GM12892 (cell line): ENCODE measurements around the gene APC2.
"Not testable (repeated sequence)": the region's sequence is repeated elsewhere in the genome, so short reads cannot be mapped to it uniquely, and the experiment has no call there.

Experiments used
- DNase-seq: peaks from one replicate; pipeline ENCODE4 v3.0.0; 2011; ENCODE audit not compliant: insufficient read length
- FAIRE-seq: peaks from 2 replicates; lab custom pipeline; 2011; peaks lifted over from hg19 to GRCh38; lab: Jason Lieb, UNC
- POLR2A ChIP-seq: IDR thresholded peaks from 2 replicates; pipeline ENCODE4 v1.6.1; 2011; ENCODE audit warnings: low read depth, low read length, control low read depth
- POLR2AphosphoS5 ChIP-seq: IDR thresholded peaks from 2 replicates; pipeline ENCODE4 v1.6.1; 2011; ENCODE audit warnings: low read depth, low read length, control low read depth
- TAF1 ChIP-seq: IDR thresholded peaks from 2 replicates; pipeline ENCODE4 v1.6.1; 2011; ENCODE audit warnings: low read depth, mild to moderate bottlenecking, control low read depth, low read length, borderline replicate concordance

Gene APC2

DNA sequence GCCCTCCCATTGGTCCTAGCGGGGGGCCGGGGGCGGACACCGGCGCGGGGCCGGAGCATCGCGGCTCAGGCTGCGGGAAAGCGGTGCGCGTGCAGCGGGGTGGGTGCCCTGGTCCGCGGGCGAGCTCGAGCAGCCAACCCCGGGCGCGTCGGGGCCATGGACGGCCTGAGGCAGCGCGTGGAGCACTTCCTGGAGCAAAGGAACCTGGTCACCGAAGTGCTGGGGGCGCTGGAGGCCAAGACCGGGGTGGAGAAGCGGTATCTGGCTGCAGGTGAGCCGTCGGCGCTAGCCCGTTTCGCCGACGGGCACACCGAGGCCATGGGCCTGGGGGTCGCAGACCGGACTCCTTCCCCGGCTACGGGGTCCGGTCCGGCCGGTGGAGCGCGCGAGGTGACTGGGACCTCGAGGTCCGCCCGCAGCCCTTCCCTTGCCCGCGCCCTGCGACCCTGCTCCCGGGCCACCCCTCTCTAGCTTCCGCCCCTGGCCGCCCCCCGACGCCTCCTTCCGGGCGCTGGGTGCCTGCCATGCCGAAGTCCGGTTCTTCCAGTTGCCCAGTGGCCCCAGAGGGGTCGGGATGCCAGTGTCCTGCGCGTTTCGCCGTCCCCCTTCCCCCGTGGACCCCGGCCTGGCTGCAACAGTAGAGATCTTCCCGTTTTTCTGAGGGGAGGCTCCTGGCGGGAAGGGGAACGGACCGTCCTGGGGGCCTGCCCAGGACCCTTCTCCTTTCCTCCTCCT is 41.4 kb downstream of the APC2 start, which contains the start of gene REEP6:
REEP6 (plus strand) TSS at position 68 of the 735 bp plus-strand sequence; CDS start at position 157, 89 bp downstream.
- FAIRE-seq, result no peak
- DNase-seq, result no peak
- no peak for TF ChIP-seq POLR2AphosphoS5
- no peak for TF ChIP-seq TAF1
- no peak for TF ChIP-seq POLR2A

GRCh38 chr19:1491849-1492170 is 41.9 kb downstream of the APC2 start:
- TF ChIP-seq POLR2AphosphoS5, result no peak
- TF ChIP-seq TAF1, result no peak
- TF ChIP-seq POLR2A, result no peak
- DNase-seq (no peak), FAIRE-seq (peak; percentile 30)

GRCh38 chr19:1492474-1493006 is 42.6 kb downstream of the APC2 start:
- TF ChIP-seq POLR2A, result no peak
- no peak for TF ChIP-seq TAF1
- no peak for TF ChIP-seq POLR2AphosphoS5
- FAIRE-seq, result no peak
- DNase-seq, result no peak

- no peak for DNase-seq
- no peak for TF ChIP-seq POLR2A
- no peak for TF ChIP-seq POLR2AphosphoS5
- TF ChIP-seq TAF1, result no peak
- FAIRE-seq, result no peak
Measured at GRCh38 chr19:1494115-1494815, 44.3 kb downstream of the APC2 start.

DNA sequence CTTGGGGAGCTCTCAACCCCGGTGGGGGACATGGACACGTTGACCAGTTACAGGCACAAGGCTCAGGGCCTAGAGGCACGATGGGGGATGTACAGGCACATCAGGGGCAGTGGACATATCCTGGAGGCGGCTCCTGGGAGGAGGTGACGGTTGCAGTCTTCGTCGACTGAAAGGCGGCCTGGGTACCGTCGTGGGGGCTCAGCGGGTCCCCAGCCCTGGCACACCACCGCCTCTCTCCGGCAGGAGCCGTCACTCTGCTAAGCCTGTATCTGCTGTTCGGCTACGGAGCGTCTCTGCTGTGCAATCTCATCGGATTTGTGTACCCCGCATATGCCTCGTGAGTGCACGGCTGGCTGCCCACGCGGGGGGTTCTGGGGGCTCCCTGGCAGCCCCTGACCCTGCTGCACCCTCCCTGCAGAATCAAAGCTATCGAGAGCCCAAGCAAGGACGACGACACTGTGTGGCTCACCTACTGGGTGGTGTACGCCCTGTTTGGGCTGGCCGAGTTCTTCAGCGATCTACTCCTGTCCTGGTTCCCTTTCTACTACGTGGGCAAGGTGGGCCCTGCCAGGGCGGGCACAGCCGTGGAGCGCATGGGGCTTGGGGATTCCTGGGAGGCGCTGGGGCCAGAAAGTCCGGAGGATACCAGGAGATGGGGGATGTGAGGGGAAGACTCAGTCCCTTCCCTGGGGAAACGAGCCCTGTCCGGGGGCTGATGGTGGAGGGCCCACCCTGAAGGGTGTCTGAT is 45.3 kb downstream of the APC2 start:
- no peak for FAIRE-seq
- TF ChIP-seq POLR2AphosphoS5, result no peak
- TF ChIP-seq POLR2A, result no peak
- no peak for TF ChIP-seq TAF1
- DNase-seq, result no peak

- FAIRE-seq (no peak), DNase-seq (no peak)
- TF ChIP-seq POLR2AphosphoS5, result no peak
- TF ChIP-seq TAF1, result no peak
- no peak for TF ChIP-seq POLR2A
Measured at GRCh38 chr19:1495799-1496713, 46.1 kb downstream of the APC2 start.

- no peak for DNase-seq
- no peak for FAIRE-seq
- TF ChIP-seq TAF1 (no peak), POLR2AphosphoS5 (no peak), POLR2A (no peak)
Measured at GRCh38 chr19:1496714-1497577, 47.0 kb downstream of the APC2 start.

- TF ChIP-seq TAF1, result no peak
- TF ChIP-seq POLR2AphosphoS5, result no peak
- TF ChIP-seq POLR2A, result no peak
- DNase-seq, result no peak
- FAIRE-seq, result no peak
Measured at GRCh38 chr19:1497578-1498235, 47.8 kb downstream of the APC2 start.

GRCh38 chr19:1499231-1499630 is 49.3 kb downstream of the APC2 start:
- not testable (repeated sequence) for DNase-seq, FAIRE-seq

- FAIRE-seq (no peak), DNase-seq (no peak)
- TF ChIP-seq POLR2AphosphoS5, result no peak
- TF ChIP-seq POLR2A, result no peak
- TF ChIP-seq TAF1, result no peak
Measured at GRCh38 chr19:1501200-1501595, 51.3 kb downstream of the APC2 start.
